ENCODE measurements around the gene GRXCR2.

The GRXCR2 gene

GRCh38 chr5:145915970-145916638, 43.3 kb upstream of the GRXCR2 start:
- no peak overlapping the region for H3K27ac ChIP-seq
- no peak for TF ChIP-seq CTCF (conservative IDR thresholded peaks at IDR 0.05)

DNA sequence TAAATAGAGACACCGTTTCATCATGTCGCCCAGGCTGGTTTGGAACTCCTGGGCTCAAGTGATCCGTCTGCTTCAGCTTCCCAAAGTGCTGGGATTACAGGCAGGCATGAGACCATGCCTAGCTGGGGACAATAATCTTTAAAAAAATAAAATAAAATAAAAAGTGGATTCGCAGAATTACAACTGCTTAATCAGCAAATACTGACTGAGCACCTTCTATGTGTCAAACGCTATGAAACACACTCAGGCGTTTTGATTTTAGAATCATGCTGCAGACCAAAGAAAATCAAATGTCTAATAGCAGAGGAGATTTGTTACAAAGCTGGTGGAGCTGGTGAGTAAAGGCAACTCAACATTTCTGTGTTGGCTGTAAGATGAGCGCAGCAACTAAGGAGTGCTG, 40.9 kb upstream of the GRXCR2 start:
- no peak for TF ChIP-seq CTCF (conservative IDR thresholded peaks at IDR 0.05)
- no peak overlapping the region for H3K27ac ChIP-seq

- no peak overlapping the region for H3K27ac ChIP-seq
- TF ChIP-seq CTCF (conservative IDR thresholded peaks at IDR 0.05), result no peak
Observed at GRCh38 chr5:145912594-145912993, 39.8 kb upstream of the GRXCR2 start.

DNA sequence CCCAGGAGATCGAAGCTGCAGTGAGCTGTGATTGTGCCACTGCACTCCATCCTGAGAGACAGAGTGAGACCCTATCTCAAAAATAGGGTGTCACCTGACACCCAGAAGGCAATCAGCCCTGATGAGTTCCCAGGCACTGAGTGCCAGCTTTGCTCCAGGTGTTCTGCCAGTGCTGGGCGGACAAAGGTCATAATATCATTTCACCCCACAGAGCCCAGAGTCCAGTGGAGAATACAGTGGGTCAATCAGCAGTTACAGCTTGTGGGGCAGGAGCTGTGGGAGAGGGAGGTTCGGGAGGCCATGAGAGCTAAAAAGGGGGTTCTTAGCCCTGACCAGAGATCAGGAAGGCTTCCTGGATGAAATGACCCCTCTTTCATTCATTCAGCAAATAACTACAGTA, 39.2 kb upstream of the GRXCR2 start:
- no peak for TF ChIP-seq CTCF (conservative IDR thresholded peaks at IDR 0.05)
- no peak overlapping the region for H3K27ac ChIP-seq

GRCh38 chr5:145911164-145911563, 38.4 kb upstream of the GRXCR2 start:
- no peak overlapping the region for H3K27ac ChIP-seq
- TF ChIP-seq CTCF (conservative IDR thresholded peaks at IDR 0.05), result no peak

GRCh38 chr5:145908206-145908960, 35.6 kb upstream of the GRXCR2 start:
- TF ChIP-seq CTCF (conservative IDR thresholded peaks at IDR 0.05), result peak; percentile 53
- no peak overlapping the region for H3K27ac ChIP-seq

DNA sequence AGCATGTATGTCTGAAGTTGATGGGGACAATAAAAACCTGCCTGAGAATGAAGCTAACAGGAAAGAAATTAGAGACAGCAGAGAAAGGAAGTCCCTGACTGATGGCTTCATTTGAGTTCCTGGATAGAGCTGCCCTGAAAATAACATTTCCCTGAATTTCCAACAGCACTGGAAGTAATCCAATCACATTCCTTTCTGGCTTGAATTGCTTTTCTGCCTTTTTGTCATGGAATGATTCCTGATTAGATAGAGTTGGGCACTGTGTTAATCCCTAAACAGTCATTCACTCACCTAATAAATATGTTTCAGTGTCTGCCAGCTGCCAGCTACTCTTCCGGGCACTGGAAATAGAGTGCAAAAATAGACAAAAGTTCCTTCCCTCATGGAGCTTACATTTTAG, 33.6 kb upstream of the GRXCR2 start:
- H3K27ac ChIP-seq, result no peak overlapping the region
- TF ChIP-seq CTCF (conservative IDR thresholded peaks at IDR 0.05), result no peak
